Esophagus squamous epithelium (tissue), 5 donors: ENCODE data around the gene RINL. TPM values are rescaled to one million over a fixed set of nuclear protein-coding genes. Genes with fewer than 3 reads are reported as not detected.

Experiments used
- DNase-seq: peaks from one replicate; lab custom pipeline; 2025; lab: John Stamatoyannopoulos, UW
- H3K27ac ChIP-seq, 4 donors: fragments of 200-600 bp; sonication (generic); one replicate each; pipeline ENCODE4 v1.5.1; 2016 to 2019; ENCODE audit warnings: mild to moderate bottlenecking in 1 of 4
- H3K27me3 ChIP-seq, 4 donors: fragments of 200-600 bp; sonication (generic); 1 replicate in 3 of 4; 2 replicates in 1 of 4; pipeline versions ENCODE4 v1.5.1 to v1.6.0; 2017 to 2021; ENCODE audit warnings: antibody characterized with exemption in 1 of 4
- H3K36me3 ChIP-seq, 3 donors: fragments of 200-600 bp; sonication (generic); one replicate each; pipeline ENCODE4 v1.5.1; 2016 to 2019
- H3K4me1 ChIP-seq, 3 donors: fragments of 200-600 bp; sonication (generic); one replicate each; pipeline ENCODE4 v1.5.1; 2017 to 2019
- H3K4me3 ChIP-seq, 4 donors: fragments of 200-600 bp; sonication (generic); 1 replicate in 3 of 4; 2 replicates in 1 of 4; pipeline ENCODE4 v1.5.1; 2016 to 2019; ENCODE audit warnings: mild to moderate bottlenecking in 2 of 4, moderate library complexity in 1 of 4
- H3K9me3 ChIP-seq, 3 donors: fragments of 200-600 bp; sonication (generic); one replicate each; pipeline ENCODE4 v1.5.1; 2016 to 2019
- POLR2A ChIP-seq, 4 donors: fragments of 450-650 bp; IDR thresholded peaks; one replicate each; pipeline ENCODE4 v1.6.1; 2017; ENCODE audit warnings: antibody characterized with exemption in 4 of 4, mild to moderate bottlenecking in 4 of 4, moderate library complexity in 3 of 4
- WGBS, 2 donors: methylation state at CpG; one replicate each; pipeline ENCODE4 v1.1.5; 2018; 5-methylcytosine and 5-hydroxymethylcytosine counted together
- intact Hi-C: fragments of 100-400 bp; cut with DNase I; formaldehyde crosslinking; loops from one replicate; pipeline ENCODE4 v1.15.0; 2022
- total RNA-seq, 4 donors: library from RNA; depleted of rRNA; stranded (reverse); fragments of >200 nt; gene quantifications; one replicate each; pipeline ENCODE4 v1.1.0, GENCODE V29; 2016
- TF ChIP-seq, protein P1 (sequence below), 6 experiments: fragments of 450-650 bp in 4 of 6; fragments of 200-600 bp in 2 of 6; sonication (generic) in 2 of 6; IDR thresholded peaks; one replicate each; pipeline ENCODE4 v1.5.1; 2016 to 2019; ENCODE audit warnings: antibody characterized with exemption in 6 of 6, mild to moderate bottlenecking in 4 of 6, moderate library complexity in 4 of 6
- donor health status: DM: yes; HTN: yes; CAD: no.

Gene RINL
- total RNA-seq, 4 donors from 2014 or later = 4.8 to 14.9 (median 5.7) TPM

DNA sequence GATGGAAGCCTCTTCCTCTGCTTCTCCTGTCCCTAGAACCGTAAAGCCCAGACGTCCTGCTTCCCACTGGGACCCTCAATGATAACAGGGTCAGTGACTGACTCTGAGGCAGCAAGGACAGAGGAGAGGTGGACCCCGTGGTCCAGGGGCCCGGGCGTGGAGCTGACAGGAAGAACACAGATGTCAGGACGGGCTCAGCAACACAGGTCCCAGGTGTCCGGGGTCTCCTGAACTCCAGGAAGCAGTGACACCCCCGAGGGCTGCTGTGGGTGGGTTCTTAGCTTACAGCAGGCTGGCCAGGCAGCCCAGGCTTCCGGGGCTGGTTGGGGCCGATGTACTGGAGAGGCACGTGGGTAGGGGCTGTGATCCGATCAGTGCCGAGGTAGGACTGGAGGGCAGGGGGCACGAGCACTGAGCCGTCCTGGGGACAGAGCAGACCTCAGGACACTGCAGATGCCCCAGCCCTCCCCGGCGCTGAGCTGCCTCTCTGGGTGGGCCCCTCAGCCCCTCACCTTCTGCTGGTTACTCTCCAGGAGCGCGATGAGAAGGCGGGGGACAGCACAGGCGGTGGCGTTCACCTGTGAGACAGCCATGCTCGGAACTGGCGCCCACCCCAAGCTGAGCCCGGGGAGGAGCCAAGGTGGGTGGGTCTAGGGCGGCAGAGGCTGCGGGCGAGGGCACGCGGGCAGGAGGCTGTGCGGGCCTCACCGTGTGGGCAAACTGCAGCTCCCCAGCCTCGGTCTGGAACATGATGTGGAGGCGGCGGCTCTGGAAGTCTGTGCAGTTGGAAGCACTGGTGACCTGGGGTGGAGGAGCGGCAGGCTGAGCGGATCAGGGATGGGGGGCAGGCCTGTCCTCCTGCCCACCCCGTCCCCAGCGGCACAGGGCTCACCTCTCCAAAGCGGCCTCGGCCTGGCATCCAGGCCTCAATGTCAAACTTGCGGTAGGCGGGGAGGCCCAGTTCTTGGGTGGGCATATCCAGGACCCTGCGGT lies 37.5 kb upstream of the RINL start:
- Histone ChIP-seq H3K27me3 (peaks cover 0 to 23% (median 1%) of the 10 kb centered on the region in 4 donors), H3K27ac (no peak overlapping the region), H3K4me1 (peaks cover 0 to 5% (median 0%) of the 10 kb centered on the region in 3 donors), H3K9me3 (no peaks in the 10 kb centered on the region), H3K36me3 (peaks cover 0 to 22% (median 0%) of the 10 kb centered on the region in 3 donors), H3K4me3 (no peak overlapping the region)
- 90 to 100% methylated on average over 3 to 12 of the region's 44 CpGs for whole genome bisulfite sequencing, 2 donors
- intact Hi-C loops = no loop called here
- DNase-seq = no peak
- TF ChIP-seq POLR2A (IDR thresholded peaks at IDR 0.05) = no peak
- TF ChIP-seq, protein P1, sequence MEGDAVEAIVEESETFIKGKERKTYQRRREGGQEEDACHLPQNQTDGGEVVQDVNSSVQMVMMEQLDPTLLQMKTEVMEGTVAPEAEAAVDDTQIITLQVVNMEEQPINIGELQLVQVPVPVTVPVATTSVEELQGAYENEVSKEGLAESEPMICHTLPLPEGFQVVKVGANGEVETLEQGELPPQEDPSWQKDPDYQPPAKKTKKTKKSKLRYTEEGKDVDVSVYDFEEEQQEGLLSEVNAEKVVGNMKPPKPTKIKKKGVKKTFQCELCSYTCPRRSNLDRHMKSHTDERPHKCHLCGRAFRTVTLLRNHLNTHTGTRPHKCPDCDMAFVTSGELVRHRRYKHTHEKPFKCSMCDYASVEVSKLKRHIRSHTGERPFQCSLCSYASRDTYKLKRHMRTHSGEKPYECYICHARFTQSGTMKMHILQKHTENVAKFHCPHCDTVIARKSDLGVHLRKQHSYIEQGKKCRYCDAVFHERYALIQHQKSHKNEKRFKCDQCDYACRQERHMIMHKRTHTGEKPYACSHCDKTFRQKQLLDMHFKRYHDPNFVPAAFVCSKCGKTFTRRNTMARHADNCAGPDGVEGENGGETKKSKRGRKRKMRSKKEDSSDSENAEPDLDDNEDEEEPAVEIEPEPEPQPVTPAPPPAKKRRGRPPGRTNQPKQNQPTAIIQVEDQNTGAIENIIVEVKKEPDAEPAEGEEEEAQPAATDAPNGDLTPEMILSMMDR (IDR thresholded peaks at IDR 0.05) = no peak

DNA sequence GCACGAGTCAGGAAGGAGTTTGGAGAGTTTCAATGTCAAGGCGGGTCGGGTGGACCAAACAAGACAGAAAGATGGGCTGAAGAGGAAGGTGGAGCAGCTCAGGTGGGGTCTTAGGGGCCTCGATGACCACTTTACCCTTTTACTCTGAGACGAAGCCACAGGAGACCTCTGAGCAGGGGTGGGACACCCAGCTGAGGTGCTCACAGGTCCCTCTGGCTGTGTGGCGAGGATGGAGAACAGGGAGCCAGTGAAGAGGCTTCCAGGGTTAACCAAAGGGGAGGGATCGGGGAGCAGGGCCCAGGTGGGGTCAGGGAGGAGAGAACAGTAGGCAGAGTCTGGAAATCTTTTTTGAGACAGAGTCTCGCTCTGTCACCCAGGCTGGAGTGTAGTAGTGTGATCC lies 35.9 kb upstream of the RINL start:
- H3K4me3 ChIP-seq = no peak overlapping the region
- peaks cover 0 to 20% (median 0%) of the 10 kb centered on the region in 3 donors for H3K36me3 ChIP-seq
- H3K9me3 ChIP-seq = no peaks in the 10 kb centered on the region
- no peak overlapping the region for H3K27ac ChIP-seq
- intact Hi-C loops = no loop called here
- TF ChIP-seq, protein P1 (IDR thresholded peaks at IDR 0.05) = no peak
- no peak for TF ChIP-seq POLR2A (IDR thresholded peaks at IDR 0.05)
- WGBS, 2 donors = 88 to 89% methylated on average over 7 to 8 of the region's 8 CpGs
- peaks cover 0 to 5% (median 0%) of the 10 kb centered on the region in 3 donors for H3K4me1 ChIP-seq
- peaks cover 0 to 23% (median 1%) of the 10 kb centered on the region in 4 donors for H3K27me3 ChIP-seq
- DNase-seq = no peak

DNA sequence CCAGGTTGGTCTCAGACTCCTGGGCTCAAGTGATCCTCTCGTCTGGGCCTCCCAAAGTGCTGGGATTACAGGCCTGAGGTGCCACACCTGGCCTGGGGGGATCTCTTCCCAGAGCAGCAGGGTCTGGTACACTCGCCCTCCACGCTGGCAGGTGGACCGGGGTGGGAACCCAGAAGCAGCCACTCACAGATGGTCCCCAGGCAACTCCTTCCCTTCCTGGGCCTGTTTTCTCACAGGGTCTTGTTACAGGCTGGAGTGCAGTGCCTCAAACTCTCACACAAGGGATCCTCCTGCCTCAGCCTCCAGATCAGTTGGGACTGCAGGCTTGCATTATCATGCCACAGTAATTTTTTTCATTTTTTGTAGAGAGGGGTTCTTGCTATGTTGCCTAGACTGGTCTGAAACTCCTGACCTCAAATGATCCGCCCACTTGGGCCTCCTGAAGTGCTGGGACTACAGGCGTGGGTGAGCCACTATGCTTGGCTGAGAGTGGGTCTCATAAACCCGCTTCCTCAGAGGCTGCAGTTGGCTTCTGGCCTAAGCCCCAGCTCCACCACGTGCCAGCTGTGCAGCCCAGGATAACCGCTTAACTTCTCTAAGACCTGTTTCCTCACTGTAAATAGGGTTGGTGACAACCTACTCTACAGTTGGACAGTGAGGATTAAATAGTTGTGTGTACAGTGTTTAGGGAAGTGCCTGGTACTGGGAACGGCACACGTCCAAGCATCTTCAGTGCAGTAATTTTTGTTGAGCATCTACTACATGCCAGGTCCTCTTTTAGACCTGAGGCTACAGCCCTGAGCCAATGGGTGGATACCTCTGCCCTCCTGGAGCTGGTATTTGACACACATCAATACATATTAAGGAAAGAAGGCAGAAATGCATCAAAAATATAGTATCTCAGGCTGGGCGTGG lies 34.8 kb upstream of the RINL start:
- TF ChIP-seq, protein P1 (IDR thresholded peaks at IDR 0.05) = no peak
- no peak for TF ChIP-seq POLR2A (IDR thresholded peaks at IDR 0.05)
- intact Hi-C loops = no loop called here
- Histone ChIP-seq H3K4me3 (no peak overlapping the region), H3K27ac (no peak overlapping the region), H3K4me1 (peaks cover 0 to 5% (median 0%) of the 10 kb centered on the region in 3 donors), H3K36me3 (peaks cover 0 to 31% (median 0%) of the 10 kb centered on the region in 3 donors), H3K9me3 (no peaks in the 10 kb centered on the region), H3K27me3 (peaks cover 0 to 23% (median 1%) of the 10 kb centered on the region in 4 donors)
- 69 to 73% methylated on average over 5 to 9 of the region's 12 CpGs for WGBS, 2 donors
- no peak for DNase-seq

DNA sequence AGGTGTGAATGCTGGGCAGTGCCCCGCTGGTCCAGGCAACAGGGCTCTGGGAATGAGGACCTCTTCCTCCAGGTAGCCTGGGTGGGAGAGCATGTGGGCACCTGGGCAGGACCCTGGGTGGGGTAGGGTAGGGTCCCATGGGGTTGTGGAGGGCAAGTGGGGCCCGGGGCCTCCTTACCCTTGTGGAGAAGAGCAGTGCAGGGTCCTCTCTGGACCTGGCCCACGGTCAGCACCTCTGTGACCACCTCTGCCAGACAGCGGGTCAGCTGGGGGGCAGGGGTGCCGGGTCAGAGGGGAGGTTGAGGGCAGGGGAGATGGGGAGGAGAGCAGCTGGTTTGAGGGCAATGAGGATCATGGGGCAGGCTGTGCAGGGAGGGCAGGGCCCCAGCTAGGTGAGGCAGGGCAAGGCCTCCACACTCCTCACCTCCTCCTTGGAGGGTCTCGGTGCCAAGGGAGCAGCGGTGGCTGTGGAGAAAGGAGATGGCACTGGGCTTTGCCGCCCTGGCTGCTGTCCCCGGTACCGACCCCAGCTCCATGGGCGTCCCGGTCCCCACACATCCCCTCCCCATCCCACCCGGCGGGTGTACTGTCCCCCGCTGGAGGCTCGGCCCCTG lies 33.4 kb upstream of the RINL start:
- peaks cover 0 to 5% (median 0%) of the 10 kb centered on the region in 3 donors for H3K4me1 ChIP-seq
- WGBS, 2 donors = 66 to 100% methylated on average over 1 to 3 of the region's 16 CpGs
- no peak overlapping the region for H3K4me3 ChIP-seq
- no peaks in the 10 kb centered on the region for H3K9me3 ChIP-seq
- no peak overlapping the region for H3K27ac ChIP-seq
- H3K36me3 ChIP-seq = peaks cover 4 to 45% (median 11%) of the 10 kb centered on the region in 3 donors
- H3K27me3 ChIP-seq = peaks cover 0 to 23% (median 1%) of the 10 kb centered on the region in 4 donors
- TF ChIP-seq, protein P1 (IDR thresholded peaks at IDR 0.05) = no peak
- no peak for TF ChIP-seq POLR2A (IDR thresholded peaks at IDR 0.05)
- intact Hi-C loops = no loop called here
- DNase-seq = no peak
